T1000 (cell line): ENCODE results near the gene AHI1.
A peak's percentile ranks its signal among the peaks of the same experiment; 100 is the strongest.

Experiments used
- DNase-seq: peaks from one replicate; lab custom pipeline; 2025; ENCODE audit warnings: mixed read lengths; lab: John Stamatoyannopoulos, UW

Gene AHI1

GRCh38 chr6:135497412-135498184, at the start of gene AHI1:
TSS of gene AHI1 (minus strand) at chr6:135497740. CDS start at chr6:135492237, 5,503 bp downstream.
- peak; percentile 80 for DNase-seq

GRCh38 chr6:135546680-135547418, 49.3 kb upstream of the AHI1 start:
- DNase-seq = no peak

- no peak for DNase-seq
Observed at GRCh38 chr6:135546206-135546605, 48.7 kb upstream of the AHI1 start.

GRCh38 chr6:135540207-135540840, 42.8 kb upstream of the AHI1 start:
- DNase-seq = no peak

- no peak for DNase-seq
Observed at GRCh38 chr6:135537741-135538301, 40.3 kb upstream of the AHI1 start.

GRCh38 chr6:135535989-135536414, 38.5 kb upstream of the AHI1 start:
- peak; percentile 17 for DNase-seq

GRCh38 chr6:135534773-135535380, 37.3 kb upstream of the AHI1 start:
- DNase-seq = no peak

GRCh38 chr6:135532559-135532958, 35.0 kb upstream of the AHI1 start:
- DNase-seq = no peak

- DNase-seq = no peak
Observed at GRCh38 chr6:135531954-135532490, 34.5 kb upstream of the AHI1 start.

GRCh38 chr6:135530113-135530512, 32.6 kb upstream of the AHI1 start:
- no peak for DNase-seq

- DNase-seq = no peak
Observed at GRCh38 chr6:135527960-135528249, 30.4 kb upstream of the AHI1 start.

GRCh38 chr6:135527116-135527959, 29.8 kb upstream of the AHI1 start:
- no peak for DNase-seq

- DNase-seq = no peak
Observed at GRCh38 chr6:135525594-135525993, 28.1 kb upstream of the AHI1 start.

- DNase-seq = no peak
Observed at GRCh38 chr6:135522965-135523692, 25.6 kb upstream of the AHI1 start.

- DNase-seq = no peak
Observed at GRCh38 chr6:135521431-135521830, 23.9 kb upstream of the AHI1 start.

- DNase-seq = no peak
Observed at GRCh38 chr6:135520781-135521180, 23.2 kb upstream of the AHI1 start.

- no peak for DNase-seq
Observed at GRCh38 chr6:135519348-135519747, 21.8 kb upstream of the AHI1 start.

GRCh38 chr6:135517527-135517926, 20.0 kb upstream of the AHI1 start:
- no peak for DNase-seq

- no peak for DNase-seq
Observed at GRCh38 chr6:135514706-135515105, 17.2 kb upstream of the AHI1 start.

GRCh38 chr6:135506270-135506997, 8.9 kb upstream of the AHI1 start:
- no peak for DNase-seq
